Middle frontal gyrus (tissue), 1 donor: ENCODE data around the gene B3GNT5.
"Not testable (repeated sequence)": the region's sequence is repeated elsewhere in the genome, so short reads cannot be mapped to it uniquely, and the experiment has no call there.

Source experiments
- DNase-seq: peaks from one replicate; pipeline ENCODE4 v3.0.0-alpha.2; 2015; ENCODE audit warnings: low spot score; ENCODE audit errors: extremely low spot score

Gene B3GNT5

GRCh38 chr3:183230251-183230650, 22.8 kb upstream of the B3GNT5 start:
- not testable (repeated sequence) for DNase-seq

GRCh38 chr3:183230826-183231225, 22.2 kb upstream of the B3GNT5 start:
- no peak for DNase-seq

- no peak for DNase-seq
These were observed 19.1 kb upstream of the B3GNT5 start for GRCh38 chr3:183233966-183234365.

GRCh38 chr3:183239046-183239445, 14.0 kb upstream of the B3GNT5 start:
- DNase-seq = no peak

- DNase-seq = no peak
These were observed 10.6 kb upstream of the B3GNT5 start for GRCh38 chr3:183242431-183242830.

- DNase-seq = no peak
These were observed 8.8 kb upstream of the B3GNT5 start for GRCh38 chr3:183244219-183244618.

GRCh38 chr3:183244981-183245476, 8.0 kb upstream of the B3GNT5 start:
- no peak for DNase-seq

GRCh38 chr3:183247011-183247589, 6.0 kb upstream of the B3GNT5 start:
- no peak for DNase-seq

- no peak for DNase-seq
These were observed 3.9 kb upstream of the B3GNT5 start for GRCh38 chr3:183249006-183249718.

GRCh38 chr3:183252118-183252782, 803 bp upstream of the B3GNT5 start:
- DNase-seq = no peak

GRCh38 chr3:183253528-183254486, 754 bp downstream of the B3GNT5 start:
- no peak for DNase-seq

GRCh38 chr3:183254487-183255347, 1.7 kb downstream of the B3GNT5 start:
- DNase-seq = no peak

GRCh38 chr3:183255348-183255730, 2.3 kb downstream of the B3GNT5 start:
- no peak for DNase-seq

GRCh38 chr3:183259087-183259486, 6.0 kb downstream of the B3GNT5 start:
- no peak for DNase-seq

- no peak for DNase-seq
These were observed 6.6 kb downstream of the B3GNT5 start for GRCh38 chr3:183259621-183260020.

GRCh38 chr3:183260167-183260904, 7.3 kb downstream of the B3GNT5 start:
- DNase-seq = no peak

- DNase-seq = no peak
These were observed 8.2 kb downstream of the B3GNT5 start for GRCh38 chr3:183261151-183261724.

GRCh38 chr3:183262875-183263378, 9.9 kb downstream of the B3GNT5 start:
- no peak for DNase-seq

- no peak for DNase-seq
These were observed 11.2 kb downstream of the B3GNT5 start for GRCh38 chr3:183264268-183264667.
